ENCODE results near the gene DKC1. TPM values are rescaled to one million over a fixed set of nuclear protein-coding genes. Genes with fewer than 3 reads are reported as not detected.

DKC1 gene
- total RNA-seq, 1 experiment from 2014 or later = 158 TPM

- Histone ChIP-seq H3K9me3 (ENCODE audit: low read depth, low read length, poor library complexity, severe bottlenecking) (no peaks in the 10 kb centered on the region), H3K27me3 (replicated peaks; ENCODE audit: insufficient read depth, low read depth, low read length, poor library complexity) (peaks cover 17% of the 10 kb centered on the region), H3K4me1 (ENCODE audit: insufficient read depth, low read length, poor library complexity, severe bottlenecking) (no peaks in the 10 kb centered on the region), H3K36me3 (ENCODE audit: insufficient read depth, low read length, poor library complexity, severe bottlenecking) (no peaks in the 10 kb centered on the region), H3K27ac (ENCODE audit: low read depth, low read length, poor library complexity, severe bottlenecking) (no peak overlapping the region), H3K4me3 (ENCODE audit: low read depth, low read length, poor library complexity, severe bottlenecking) (no peak overlapping the region)
- intact Hi-C loops (cut with micrococcal nuclease; ENCODE audit: unreplicated experiment) = no loop called here
- BruUV-seq (replicated peaks) = no TSS peak
- ChIA-PET POLR2A (ENCODE audit: low non-redundant PET) (no interaction called here), CTCF (interaction anchor here (1.1 kb wide), 1 partner anchor 11 kb away, joined by 3 read pairs; the partner anchor contains the start of gene DKC1)
- no peak for TF ChIP-seq EZH2 (IDR thresholded peaks at IDR 0.05; ENCODE audit: borderline replicate concordance, low read depth, low read length, poor library complexity, severe bottlenecking)
- TF ChIP-seq, protein P1, sequence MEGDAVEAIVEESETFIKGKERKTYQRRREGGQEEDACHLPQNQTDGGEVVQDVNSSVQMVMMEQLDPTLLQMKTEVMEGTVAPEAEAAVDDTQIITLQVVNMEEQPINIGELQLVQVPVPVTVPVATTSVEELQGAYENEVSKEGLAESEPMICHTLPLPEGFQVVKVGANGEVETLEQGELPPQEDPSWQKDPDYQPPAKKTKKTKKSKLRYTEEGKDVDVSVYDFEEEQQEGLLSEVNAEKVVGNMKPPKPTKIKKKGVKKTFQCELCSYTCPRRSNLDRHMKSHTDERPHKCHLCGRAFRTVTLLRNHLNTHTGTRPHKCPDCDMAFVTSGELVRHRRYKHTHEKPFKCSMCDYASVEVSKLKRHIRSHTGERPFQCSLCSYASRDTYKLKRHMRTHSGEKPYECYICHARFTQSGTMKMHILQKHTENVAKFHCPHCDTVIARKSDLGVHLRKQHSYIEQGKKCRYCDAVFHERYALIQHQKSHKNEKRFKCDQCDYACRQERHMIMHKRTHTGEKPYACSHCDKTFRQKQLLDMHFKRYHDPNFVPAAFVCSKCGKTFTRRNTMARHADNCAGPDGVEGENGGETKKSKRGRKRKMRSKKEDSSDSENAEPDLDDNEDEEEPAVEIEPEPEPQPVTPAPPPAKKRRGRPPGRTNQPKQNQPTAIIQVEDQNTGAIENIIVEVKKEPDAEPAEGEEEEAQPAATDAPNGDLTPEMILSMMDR (conservative IDR thresholded peaks at IDR 0.05; ENCODE audit: low read depth, low read length) = no peak
- DNase-seq (ENCODE audit: low spot score) = no peak
Measured at GRCh38 chrX:154751203-154751668, 11.4 kb upstream of the DKC1 start.

- BruUV-seq (replicated peaks) = no TSS peak
- H3K9me3 ChIP-seq (ENCODE audit: low read depth, low read length, poor library complexity, severe bottlenecking) = no peaks in the 10 kb centered on the region
- intact Hi-C loops (cut with micrococcal nuclease; ENCODE audit: unreplicated experiment) = no loop called here
- TF ChIP-seq EZH2 (IDR thresholded peaks at IDR 0.05; ENCODE audit: borderline replicate concordance, low read depth, low read length, poor library complexity, severe bottlenecking) = no peak
- TF ChIP-seq, protein P1 (conservative IDR thresholded peaks at IDR 0.05; ENCODE audit: low read depth, low read length) = no peak
- no peaks in the 10 kb centered on the region for H3K4me1 ChIP-seq (ENCODE audit: insufficient read depth, low read length, poor library complexity, severe bottlenecking)
- peaks cover 17% of the 10 kb centered on the region for H3K27me3 ChIP-seq (replicated peaks; ENCODE audit: insufficient read depth, low read depth, low read length, poor library complexity)
- H3K36me3 ChIP-seq (ENCODE audit: insufficient read depth, low read length, poor library complexity, severe bottlenecking) = no peaks in the 10 kb centered on the region
- ChIA-PET CTCF (no interaction called here), POLR2A (ENCODE audit: low non-redundant PET) (no interaction called here)
- H3K4me3 ChIP-seq (ENCODE audit: low read depth, low read length, poor library complexity, severe bottlenecking) = no peak overlapping the region
- H3K27ac ChIP-seq (ENCODE audit: low read depth, low read length, poor library complexity, severe bottlenecking) = no peak overlapping the region
- no peak for DNase-seq (ENCODE audit: low spot score)
Measured at GRCh38 chrX:154751669-154752271, 10.9 kb upstream of the DKC1 start.

GRCh38 chrX:154758696-154759095 is 4.0 kb upstream of the DKC1 start:
- H3K9me3 ChIP-seq (ENCODE audit: low read depth, low read length, poor library complexity, severe bottlenecking) = no peaks in the 10 kb centered on the region
- H3K4me3 ChIP-seq (ENCODE audit: low read depth, low read length, poor library complexity, severe bottlenecking) = no peak overlapping the region
- intact Hi-C loops (cut with micrococcal nuclease; ENCODE audit: unreplicated experiment) = no loop called here
- H3K36me3 ChIP-seq (ENCODE audit: insufficient read depth, low read length, poor library complexity, severe bottlenecking) = no peaks in the 10 kb centered on the region
- no peak overlapping the region for H3K27ac ChIP-seq (ENCODE audit: low read depth, low read length, poor library complexity, severe bottlenecking)
- no peak for TF ChIP-seq EZH2 (IDR thresholded peaks at IDR 0.05; ENCODE audit: borderline replicate concordance, low read depth, low read length, poor library complexity, severe bottlenecking)
- TF ChIP-seq, protein P1 (conservative IDR thresholded peaks at IDR 0.05; ENCODE audit: low read depth, low read length) = no peak
- no peaks in the 10 kb centered on the region for H3K4me1 ChIP-seq (ENCODE audit: insufficient read depth, low read length, poor library complexity, severe bottlenecking)
- CTCF ChIA-PET = no interaction called here
- POLR2A ChIA-PET (ENCODE audit: low non-redundant PET) = no interaction called here
- DNase-seq (ENCODE audit: low spot score) = no peak
- no peaks in the 10 kb centered on the region for H3K27me3 ChIP-seq (replicated peaks; ENCODE audit: insufficient read depth, low read depth, low read length, poor library complexity)
- BruUV-seq (replicated peaks) = no TSS peak
